Keratinocyte (primary cell): ENCODE data around the gene PES1. TPM values are rescaled to one million over a fixed set of nuclear protein-coding genes. Genes with fewer than 3 reads are reported as not detected.

Source experiments
- DNase-seq: peaks from one replicate; pipeline ENCODE4 v3.0.0-alpha.2; 2011; ENCODE audit warnings: low read depth, missing footprints, low spot score
- FAIRE-seq: peaks from 2 replicates; lab custom pipeline; 2011; peaks lifted over from hg19 to GRCh38; lab: Jason Lieb, UNC
- H2AFZ ChIP-seq: 2 replicates; pipeline ENCODE4 v1.6.0; 2012; ENCODE audit warnings: low read length, control low read depth, inconsistent platforms; ENCODE audit not compliant: control insufficient read depth
- H3K27ac ChIP-seq: 2 replicates; pipeline ENCODE4 v1.5.1; 2011; ENCODE audit warnings: low read length; ENCODE audit not compliant: control insufficient read depth, insufficient read depth
- H3K27me3 ChIP-seq: 3 replicates; pipeline ENCODE4 v1.6.0; 2011; ENCODE audit warnings: low read length; ENCODE audit not compliant: control insufficient read depth, insufficient read depth; ENCODE audit errors: extremely low read depth
- H3K36me3 ChIP-seq, 2 experiments: 2 replicates in 1 of 2; 3 replicates in 1 of 2; pipeline ENCODE4 v1.5.1; 2011; ENCODE audit warnings: low read length in 2 of 2, mild to moderate bottlenecking in 1 of 2; ENCODE audit not compliant: control insufficient read depth in 2 of 2, insufficient read depth in 2 of 2; ENCODE audit errors: extremely low read depth in 1 of 2
- H3K4me1 ChIP-seq: 3 replicates; pipeline ENCODE4 v1.5.1; 2011; ENCODE audit warnings: low read length; ENCODE audit not compliant: control insufficient read depth, insufficient read depth; ENCODE audit errors: extremely low read depth
- H3K4me2 ChIP-seq: 3 replicates; pipeline ENCODE4 v1.6.0; 2011; ENCODE audit warnings: low read depth, low read length; ENCODE audit not compliant: control insufficient read depth, insufficient read depth; ENCODE audit errors: extremely low read depth
- H3K4me3 ChIP-seq, 3 experiments: fragments of 200-600 bp in 1 of 3; sonication (generic) in 1 of 3; 2 replicates in 2 of 3; 3 replicates in 1 of 3; pipeline ENCODE4 v1.5.1; 2011 to 2016; ENCODE audit warnings: low read length in 3 of 3, mild to moderate bottlenecking in 3 of 3, control low read depth in 2 of 3, inconsistent platforms in 1 of 3, low read depth in 1 of 3, mixed read lengths in 1 of 3, mixed run types in 1 of 3, moderate library complexity in 1 of 3; ENCODE audit not compliant: control insufficient read depth in 2 of 3, insufficient read depth in 2 of 3; ENCODE audit errors: extremely low read depth in 1 of 3
- H3K79me2 ChIP-seq: 2 replicates; pipeline ENCODE4 v1.6.0; 2012; ENCODE audit warnings: low read length; ENCODE audit not compliant: control insufficient read depth, insufficient read depth
- H3K9ac ChIP-seq: 3 replicates; pipeline ENCODE4 v1.6.0; 2011; ENCODE audit warnings: low read length; ENCODE audit not compliant: control insufficient read depth, insufficient read depth; ENCODE audit errors: extremely low read depth
- H3K9me1 ChIP-seq: 3 replicates; pipeline ENCODE4 v1.6.0; 2011; ENCODE audit warnings: low read length; ENCODE audit not compliant: control insufficient read depth, insufficient read depth; ENCODE audit errors: extremely low read depth
- H3K9me3 ChIP-seq: 2 replicates; pipeline ENCODE4 v1.5.1; 2012; ENCODE audit warnings: low read depth, low read length; ENCODE audit not compliant: control insufficient read depth
- H4K20me1 ChIP-seq: 3 replicates; pipeline ENCODE4 v1.6.0; 2011; ENCODE audit warnings: low read length; ENCODE audit not compliant: control insufficient read depth, insufficient read depth; ENCODE audit errors: extremely low read depth
- CTCF ChIP-seq, 3 experiments: IDR thresholded peaks in 1 of 3; conservative IDR thresholded peaks in 1 of 3; optimal IDR thresholded peaks in 1 of 3; 2 replicates in 2 of 3; 3 replicates in 1 of 3; pipeline versions ENCODE3 to v1.5.1; 2011; ENCODE audit warnings: low read length in 3 of 3, mild to moderate bottlenecking in 3 of 3, moderate library complexity in 2 of 3, control low read depth in 1 of 3, inconsistent platforms in 1 of 3; ENCODE audit not compliant: insufficient read depth in 2 of 3; ENCODE audit errors: extremely low read depth in 1 of 3
- EZH2 ChIP-seq: IDR thresholded peaks from one replicate; pipeline ENCODE4 v1.6.1; 2012; ENCODE audit warnings: inconsistent platforms, mild to moderate bottlenecking, low read length, moderate library complexity
- dilution Hi-C: fragments of 300-500 bp; cut with MboI; formaldehyde crosslinking; loops from one replicate; pipeline ENCODE4 v1.7.0; 2020; ENCODE audit warnings: low sequenced_read_pairs; ENCODE audit not compliant: extremely low pct_ligation_motif_present
- polyA plus RNA-seq, 5 experiments: library from polyadenylated mRNA; depleted of rRNA in 3 of 5; stranded (reverse) in 3 of 5; stranded (forward) in 1 of 5; unstranded in 1 of 5; fragments of >200 nt; gene quantifications; 1 replicate in 1 of 5; 2 replicates in 3 of 5; 3 replicates in 1 of 5; pipeline versions ENCODE4 v1.2.1 to v1.2.3, GENCODE V29; 2011 to 2012; ENCODE audit warnings: missing spikeins in 2 of 5, low read depth in 1 of 5, low replicate concordance in 1 of 5

PES1 gene
- polyA plus RNA-seq, 1 donor (not counting 4 experiments of a cell fraction or from before 2014, with no cell fraction given), result 116 TPM

GRCh38 chr22:30547188-30547587 is 44.5 kb downstream of the PES1 start:
- Histone ChIP-seq H3K79me2 (no peaks in the 10 kb centered on the region), H3K4me2 (no peak overlapping the region), H4K20me1 (no peaks in the 10 kb centered on the region), H3K27ac (no peak overlapping the region), H3K27me3 (peaks cover 17% of the 10 kb centered on the region), H2AFZ (no peak overlapping the region), H3K9me3 (no peaks in the 10 kb centered on the region), H3K9ac (no peak overlapping the region), H3K9me1 (no peaks in the 10 kb centered on the region), H3K4me3 (no peak overlapping the region), H3K36me3 (no peaks in the 10 kb centered on the region), H3K4me1 (peaks cover 5% of the 10 kb centered on the region)
- no peak for TF ChIP-seq EZH2
- TF ChIP-seq CTCF (optimal IDR thresholded peaks at IDR 0.05 in 1 of 3, IDR thresholded peaks at IDR 0.05 in 1 of 3, conservative IDR thresholded peaks at IDR 0.05 in 1 of 3; ENCODE audit: extremely low read depth in 1 of 3, insufficient read depth in 2 of 3, low read length in 3 of 3), result no peak
- DNase-seq (no peak), FAIRE-seq (no peak)
- dilution Hi-C loops, result no loop called here

GRCh38 chr22:30546616-30547015 is 45.1 kb downstream of the PES1 start, which contains the start of gene SEC14L6:
TSS of gene SEC14L6 (minus strand) at chr22:30546741. CDS start at chr22:30546682, 59 bp downstream.
- H3K4me3 ChIP-seq, result no peak within 1 kb of the TSS
- no peaks in the 10 kb centered on the region for H3K9me3 ChIP-seq
- FAIRE-seq (no peak), DNase-seq (no peak)
- H3K79me2 ChIP-seq, result no peaks in the 10 kb centered on the region
- H4K20me1 ChIP-seq, result no peaks in the 10 kb centered on the region
- dilution Hi-C loops, result no loop called here
- H3K27me3 ChIP-seq, result peaks cover 22% of the 10 kb centered on the region
- no peak within 1 kb of the TSS for H3K4me2 ChIP-seq
- H3K9ac ChIP-seq, result no peak within 1 kb of the TSS
- H3K27ac ChIP-seq, result no peak within 1 kb of the TSS
- H2AFZ ChIP-seq, result no peak within 1 kb of the TSS
- no peaks in the 10 kb centered on the region for H3K9me1 ChIP-seq
- peaks cover 5% of the 10 kb centered on the region for H3K4me1 ChIP-seq
- TF ChIP-seq CTCF (optimal IDR thresholded peaks at IDR 0.05 in 1 of 3, IDR thresholded peaks at IDR 0.05 in 1 of 3, conservative IDR thresholded peaks at IDR 0.05 in 1 of 3; ENCODE audit: extremely low read depth in 1 of 3, insufficient read depth in 2 of 3, low read length in 3 of 3), result no peak
- TF ChIP-seq EZH2, result no peak
- H3K36me3 ChIP-seq, result no peaks in the 10 kb centered on the region
